Measurements from ENCODE around the gene KRT39. TPM values are rescaled to one million over a fixed set of nuclear protein-coding genes. Genes with fewer than 3 reads are reported as not detected.

The KRT39 gene
- total RNA-seq, 3 donors from 2014 or later, result 0.52 TPM; not detected in 2

DNA sequence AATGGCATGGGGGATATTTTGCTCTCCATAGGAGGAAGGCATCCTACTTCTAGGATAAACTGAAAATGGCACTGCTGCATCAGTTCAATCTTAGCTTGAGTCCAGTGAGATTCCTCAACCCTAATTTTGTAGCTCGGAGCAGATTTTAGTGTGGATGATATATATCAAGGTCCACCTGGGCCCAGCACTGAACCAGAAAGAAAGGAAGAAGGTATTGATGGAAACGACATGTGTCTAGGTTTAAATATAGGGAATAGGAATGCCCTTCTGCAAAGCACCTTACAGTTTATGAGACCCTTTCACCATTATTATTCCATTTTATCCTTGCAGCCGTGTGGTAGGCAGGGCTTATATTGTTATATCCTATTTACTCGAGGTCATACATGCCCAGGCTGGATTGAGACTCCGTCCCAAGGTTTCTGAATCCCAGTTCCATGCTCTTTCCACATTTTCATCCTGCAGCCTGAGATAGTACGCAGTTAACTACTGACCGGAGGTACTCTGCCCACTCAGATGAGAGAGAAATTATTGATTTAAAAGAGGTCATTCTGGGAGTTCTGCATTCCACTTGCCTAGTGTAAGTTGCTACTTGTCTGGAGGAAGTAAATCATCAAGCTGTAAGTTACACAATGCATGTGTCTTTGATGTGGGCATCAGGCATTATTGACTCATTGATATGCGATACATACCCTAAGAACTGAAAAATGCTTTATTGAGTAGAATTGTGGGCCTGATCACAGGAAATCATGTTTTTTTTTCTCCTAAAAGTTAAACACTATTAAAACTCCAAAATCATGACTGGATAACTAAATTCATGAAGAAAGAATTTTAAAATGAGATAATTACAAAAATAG is 10.1 kb downstream of the KRT39 start:
- Histone ChIP-seq H3K4me3 (no peak overlapping the region), H3K36me3 (ENCODE audit: low read depth) (no peaks in the 10 kb centered on the region), H3K4me1 (ENCODE audit: low read depth) (no peaks in the 10 kb centered on the region), H3K9me3 (no peaks in the 10 kb centered on the region)
- TF ChIP-seq, protein P1, sequence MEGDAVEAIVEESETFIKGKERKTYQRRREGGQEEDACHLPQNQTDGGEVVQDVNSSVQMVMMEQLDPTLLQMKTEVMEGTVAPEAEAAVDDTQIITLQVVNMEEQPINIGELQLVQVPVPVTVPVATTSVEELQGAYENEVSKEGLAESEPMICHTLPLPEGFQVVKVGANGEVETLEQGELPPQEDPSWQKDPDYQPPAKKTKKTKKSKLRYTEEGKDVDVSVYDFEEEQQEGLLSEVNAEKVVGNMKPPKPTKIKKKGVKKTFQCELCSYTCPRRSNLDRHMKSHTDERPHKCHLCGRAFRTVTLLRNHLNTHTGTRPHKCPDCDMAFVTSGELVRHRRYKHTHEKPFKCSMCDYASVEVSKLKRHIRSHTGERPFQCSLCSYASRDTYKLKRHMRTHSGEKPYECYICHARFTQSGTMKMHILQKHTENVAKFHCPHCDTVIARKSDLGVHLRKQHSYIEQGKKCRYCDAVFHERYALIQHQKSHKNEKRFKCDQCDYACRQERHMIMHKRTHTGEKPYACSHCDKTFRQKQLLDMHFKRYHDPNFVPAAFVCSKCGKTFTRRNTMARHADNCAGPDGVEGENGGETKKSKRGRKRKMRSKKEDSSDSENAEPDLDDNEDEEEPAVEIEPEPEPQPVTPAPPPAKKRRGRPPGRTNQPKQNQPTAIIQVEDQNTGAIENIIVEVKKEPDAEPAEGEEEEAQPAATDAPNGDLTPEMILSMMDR (IDR thresholded peaks at IDR 0.05), result no peak
- intact Hi-C loops (cut with DNase I, micrococcal nuclease), result no loop called here
- DNase-seq, result no peak
- no peak for ATAC-seq

DNA sequence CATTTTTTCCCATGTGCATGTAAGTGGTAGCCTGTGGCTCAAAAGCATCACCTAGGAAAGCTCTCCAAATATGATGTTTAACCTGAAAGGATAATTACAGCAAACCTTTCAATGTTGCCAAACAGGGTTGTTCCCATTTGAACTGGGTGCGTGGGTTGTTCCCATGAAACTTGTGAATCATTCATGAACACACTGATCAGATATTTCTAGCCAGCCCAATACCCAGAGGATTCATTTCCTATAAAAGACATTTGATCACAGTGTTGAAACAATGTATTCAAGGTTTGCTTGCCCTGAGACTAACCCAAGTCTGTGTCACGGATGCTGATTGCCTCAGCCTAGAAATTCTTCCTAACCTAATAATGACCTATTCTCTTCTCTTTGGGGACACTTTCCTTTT is 12.9 kb downstream of the KRT39 start:
- intact Hi-C loops (cut with DNase I, micrococcal nuclease), result no loop called here
- DNase-seq (no peak), ATAC-seq (no peak)
- TF ChIP-seq, protein P1 (IDR thresholded peaks at IDR 0.05), result no peak
- no peak overlapping the region for H3K4me3 ChIP-seq
- H3K4me1 ChIP-seq (ENCODE audit: low read depth), result no peaks in the 10 kb centered on the region
- no peaks in the 10 kb centered on the region for H3K9me3 ChIP-seq
- no peaks in the 10 kb centered on the region for H3K36me3 ChIP-seq (ENCODE audit: low read depth)

- DNase-seq, result no peak
- Histone ChIP-seq H3K4me1 (ENCODE audit: low read depth) (no peaks in the 10 kb centered on the region), H3K36me3 (ENCODE audit: low read depth) (no peaks in the 10 kb centered on the region), H3K9me3 (no peaks in the 10 kb centered on the region), H3K4me3 (no peak overlapping the region)
- no peak for ATAC-seq
- TF ChIP-seq, protein P1 (IDR thresholded peaks at IDR 0.05), result no peak
- intact Hi-C loops (cut with DNase I, micrococcal nuclease), result no loop called here
Observed at GRCh38 chr17:40952661-40953060, 14.1 kb downstream of the KRT39 start.

DNA sequence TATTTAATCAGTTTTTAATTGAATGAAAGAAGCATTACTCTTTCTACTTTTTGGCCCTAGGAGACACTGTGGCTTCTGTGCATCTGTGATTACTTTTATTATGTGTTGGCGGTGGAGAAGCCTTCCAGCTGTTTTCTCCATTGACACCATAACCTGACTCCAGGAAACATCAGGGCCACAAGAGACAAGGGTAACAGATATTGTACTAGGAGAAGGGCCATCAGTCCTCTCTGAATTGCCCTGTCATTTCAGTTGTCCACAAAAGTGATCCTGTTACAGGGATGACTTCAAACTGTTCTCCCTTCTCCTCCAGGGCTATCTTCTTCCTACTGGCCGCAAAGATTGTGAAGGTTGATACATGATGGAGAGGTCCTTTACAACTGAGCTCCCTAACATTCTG is 14.6 kb downstream of the KRT39 start:
- Histone ChIP-seq H3K9me3 (no peaks in the 10 kb centered on the region), H3K36me3 (ENCODE audit: low read depth) (no peaks in the 10 kb centered on the region), H3K4me1 (ENCODE audit: low read depth) (no peaks in the 10 kb centered on the region), H3K4me3 (no peak overlapping the region)
- intact Hi-C loops (cut with DNase I, micrococcal nuclease), result no loop called here
- TF ChIP-seq, protein P1 (IDR thresholded peaks at IDR 0.05), result no peak
- ATAC-seq (no peak), DNase-seq (no peak)

DNA sequence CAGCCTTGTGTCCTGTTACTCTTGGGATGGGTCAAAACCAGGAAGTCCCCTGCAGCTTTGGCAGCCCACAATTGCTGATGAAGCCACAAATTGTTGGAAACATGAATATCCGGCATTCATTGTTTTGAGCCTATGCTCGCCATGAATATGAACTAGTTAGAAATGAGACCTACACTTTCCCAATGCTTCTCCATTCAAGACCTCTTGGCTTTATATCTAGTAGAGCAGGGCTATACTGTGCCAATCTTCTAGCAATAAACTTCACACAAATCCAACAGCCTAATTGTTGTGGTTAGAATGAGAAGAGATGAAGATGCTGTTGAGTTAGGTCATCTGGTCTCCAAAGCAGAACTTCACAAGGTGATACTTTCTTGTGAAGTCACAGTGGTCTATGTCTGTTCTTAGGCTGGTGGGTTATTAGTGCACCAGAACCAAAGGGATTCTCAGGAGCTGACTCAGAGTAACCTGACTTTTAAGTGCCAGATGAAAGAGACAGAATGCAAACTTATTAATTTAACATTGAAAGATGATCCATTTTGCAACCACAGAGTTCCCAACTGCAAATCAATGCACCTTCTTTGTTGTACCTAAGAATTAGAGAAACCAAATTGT is 15.6 kb downstream of the KRT39 start:
- ATAC-seq, result no peak
- H3K9me3 ChIP-seq, result no peaks in the 10 kb centered on the region
- no peak overlapping the region for H3K4me3 ChIP-seq
- DNase-seq, result no peak
- intact Hi-C loops (cut with DNase I, micrococcal nuclease), result no loop called here
- H3K36me3 ChIP-seq (ENCODE audit: low read depth), result no peaks in the 10 kb centered on the region
- H3K4me1 ChIP-seq (ENCODE audit: low read depth), result no peaks in the 10 kb centered on the region
- TF ChIP-seq, protein P1 (IDR thresholded peaks at IDR 0.05), result no peak
